A673 (cell line): Measurements from ENCODE around the gene TCEAL9.

ENCODE experiments used
- CTCF ChIP-seq: fragments of 300-800, 200-600 bp; sonication (generic); conservative IDR thresholded peaks from 2 replicates; pipeline ENCODE4 v1.5.1; 2017; ENCODE audit warnings: low read depth, mild to moderate bottlenecking, antibody characterized with exemption, low read length, moderate library complexity, mixed read lengths
- EZH2 ChIP-seq: fragments of 200-600 bp; sonication (generic); IDR thresholded peaks from 2 replicates; pipeline ENCODE4 v1.6.1; 2017; ENCODE audit warnings: borderline replicate concordance, low read depth, mild to moderate bottlenecking, mixed read lengths, antibody characterized with exemption, low read length; ENCODE audit not compliant: poor library complexity, severe bottlenecking

- TF ChIP-seq CTCF (no peak), EZH2 (no peak)
Measured at GRCh38 chrX:103347682-103348397, 8.5 kb upstream of the TCEAL9 start.
